Ishikawa (cell line): ENCODE results near the gene MAB21L1.

Source experiments
- CEBPB ChIP-seq: IDR thresholded peaks from 2 replicates; pipeline ENCODE4 v1.6.1; 2012
- CREB1 ChIP-seq: IDR thresholded peaks from 2 replicates; pipeline ENCODE4 v1.6.1; 2012; ENCODE audit warnings: low read depth
- EGR1 ChIP-seq: IDR thresholded peaks from 2 replicates; pipeline ENCODE4 v1.6.1; 2012
- EP300 ChIP-seq: IDR thresholded peaks from 2 replicates; pipeline ENCODE4 v1.6.1; 2012; ENCODE audit warnings: borderline replicate concordance
- FOXM1 ChIP-seq: IDR thresholded peaks from 2 replicates; pipeline ENCODE4 v1.6.1; 2012; ENCODE audit warnings: low read depth, borderline replicate concordance
- MAX ChIP-seq: IDR thresholded peaks from 2 replicates; pipeline ENCODE4 v1.6.1; 2012
- NFIC ChIP-seq: IDR thresholded peaks from 2 replicates; pipeline ENCODE4 v1.6.1; 2012
- RAD21 ChIP-seq: IDR thresholded peaks from 2 replicates; pipeline ENCODE4 v1.6.1; 2012; ENCODE audit warnings: low read depth
- REST ChIP-seq: IDR thresholded peaks from 2 replicates; pipeline ENCODE4 v1.6.1; 2012; ENCODE audit warnings: low read depth, mild to moderate bottlenecking
- TAF1 ChIP-seq: IDR thresholded peaks from 2 replicates; pipeline ENCODE4 v1.6.1; 2012; ENCODE audit warnings: low read depth, mild to moderate bottlenecking
- TCF12 ChIP-seq: IDR thresholded peaks from 2 replicates; pipeline ENCODE4 v1.6.1; 2012; ENCODE audit warnings: low read depth
- TEAD4 ChIP-seq: IDR thresholded peaks from 2 replicates; pipeline ENCODE4 v1.6.1; 2012
- USF1 ChIP-seq: IDR thresholded peaks from 2 replicates; pipeline ENCODE4 v1.6.1; 2012
- YY1 ChIP-seq: IDR thresholded peaks from 2 replicates; pipeline ENCODE4 v1.6.1; 2012; ENCODE audit warnings: low read depth
- ZBTB7A ChIP-seq: IDR thresholded peaks from 2 replicates; pipeline ENCODE4 v1.6.1; 2012; ENCODE audit warnings: low read depth

The MAB21L1 gene

GRCh38 chr13:35489050-35489449, 12.6 kb upstream of the MAB21L1 start:
- TF ChIP-seq EP300 = no peak
- no peak for TF ChIP-seq TAF1
- TF ChIP-seq TCF12 = no peak
- TF ChIP-seq YY1 = no peak
- TF ChIP-seq RAD21 = no peak
- no peak for TF ChIP-seq NFIC
- TF ChIP-seq TEAD4 = no peak
- TF ChIP-seq MAX = no peak

- TF ChIP-seq TAF1 (no peak), RAD21 (no peak), FOXM1 (no peak), YY1 (no peak), USF1 (no peak), NFIC (no peak), EGR1 (no peak), TEAD4 (no peak), ZBTB7A (no peak), EP300 (no peak), REST (no peak), CREB1 (no peak), MAX (no peak), CEBPB (no peak), TCF12 (no peak)
These were observed 8.9 kb upstream of the MAB21L1 start for GRCh38 chr13:35485424-35485823.

DNA sequence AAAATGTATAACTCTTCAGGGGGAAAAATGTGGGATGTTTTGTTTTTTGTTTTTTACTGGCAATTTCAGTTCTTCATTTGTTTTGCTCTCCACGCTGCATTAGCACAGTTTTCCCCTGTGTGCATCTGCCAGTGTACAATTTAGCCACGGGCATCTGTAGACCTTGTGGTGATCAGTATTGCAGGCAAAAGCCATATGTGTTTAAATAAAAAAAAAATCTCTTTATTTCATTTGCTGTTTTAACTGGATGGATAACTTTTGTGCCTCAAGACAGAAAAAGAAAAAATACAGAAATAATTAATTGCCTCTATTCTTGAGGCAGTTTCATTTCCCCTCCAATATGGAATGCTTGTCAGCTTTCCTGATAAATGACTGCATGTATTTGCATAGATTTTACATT, 7.9 kb upstream of the MAB21L1 start:
- TF ChIP-seq USF1 (no peak), TEAD4 (no peak), ZBTB7A (no peak), CREB1 (no peak)

GRCh38 chr13:35483761-35484160, 7.3 kb upstream of the MAB21L1 start:
- no peak for TF ChIP-seq TEAD4
- no peak for TF ChIP-seq FOXM1
- TF ChIP-seq EP300 = no peak
- no peak for TF ChIP-seq RAD21
- no peak for TF ChIP-seq NFIC
- no peak for TF ChIP-seq USF1
- no peak for TF ChIP-seq TAF1
- TF ChIP-seq YY1 = no peak
- TF ChIP-seq EGR1 = no peak
- no peak for TF ChIP-seq ZBTB7A
- no peak for TF ChIP-seq CEBPB

DNA sequence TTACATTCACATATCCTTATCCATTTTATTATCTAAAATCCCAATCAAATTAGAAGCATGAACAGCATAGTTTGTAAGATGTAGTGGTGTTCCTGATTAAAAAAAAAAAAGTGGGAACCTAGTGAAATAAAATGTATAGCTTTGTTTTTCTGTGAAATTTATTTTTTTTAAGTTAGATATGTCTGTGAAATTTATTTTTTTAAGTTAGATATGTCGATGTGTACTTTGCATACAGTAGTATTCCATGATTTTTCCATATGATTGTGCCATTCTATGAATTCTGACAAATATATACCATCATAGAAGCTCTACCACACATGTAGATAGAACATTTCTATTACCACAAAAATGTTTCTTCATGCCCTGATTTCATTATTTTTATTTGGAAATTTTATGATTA, 6.0 kb upstream of the MAB21L1 start:
- TF ChIP-seq TEAD4 = no peak
- no peak for TF ChIP-seq YY1
- TF ChIP-seq CEBPB = no peak
- no peak for TF ChIP-seq RAD21
- no peak for TF ChIP-seq REST
- TF ChIP-seq USF1 = no peak
- no peak for TF ChIP-seq ZBTB7A
- TF ChIP-seq FOXM1 = no peak
- no peak for TF ChIP-seq EP300
- no peak for TF ChIP-seq MAX
- TF ChIP-seq TCF12 = no peak
- TF ChIP-seq CREB1 = no peak
- no peak for TF ChIP-seq EGR1
- TF ChIP-seq TAF1 = no peak
- TF ChIP-seq NFIC = no peak
